PC-3 (cell line): ENCODE data around the gene COL21A1. TPM values are rescaled to one million over a fixed set of nuclear protein-coding genes. Genes with fewer than 3 reads are reported as not detected.

Experiments
- ATAC-seq: fragments of 200-7000 bp; cut with Tn5 transposase; 2 replicates; pipeline ENCODE4 v1.9.1; 2020; ENCODE audit warnings: mild to moderate bottlenecking, moderate library complexity
- BruUV-seq: library from RNA; stranded (reverse); fragments of 400-500 nt; replicated peaks from 2 replicates; lab custom pipeline; 2021; lab: Mats Ljungman, UMichigan
- CTCF ChIA-PET: fragments of 300-600 bp; sonication (Branson Sonifier 250); formaldehyde crosslinking; loops from one replicate; lab custom pipeline; 2022; ENCODE audit warnings: antibody characterized with exemption; lab: Charles Lee
- POLR2A ChIA-PET: fragments of 300-600 bp; sonication (Branson Sonifier 250); formaldehyde crosslinking; loops from one replicate; lab custom pipeline; 2022; ENCODE audit warnings: antibody characterized with exemption; ENCODE audit not compliant: unreplicated experiment; lab: Charles Lee
- DNase-seq: peaks from one replicate; pipeline ENCODE4 v3.0.0-alpha.2; 2015
- H2AFZ ChIP-seq: fragments of 300-600 bp; sonication (generic); 2 replicates; pipeline ENCODE4 v1.6.0; 2016; ENCODE audit warnings: antibody characterized with exemption, low read length
- H3F3A ChIP-seq: fragments of 300-600 bp; sonication (generic); one replicate; pipeline ENCODE4 v1.6.0; 2017; ENCODE audit warnings: antibody characterized with exemption, low read length, control low read depth, mild to moderate bottlenecking; ENCODE audit not compliant: unreplicated experiment
- H3K27ac ChIP-seq: fragments of 300-600 bp; sonication (generic); 2 replicates; pipeline ENCODE4 v1.5.1; 2016; ENCODE audit warnings: mild to moderate bottlenecking, low read length
- H3K27me3 ChIP-seq: fragments of 300-600 bp; sonication (generic); 2 replicates; pipeline ENCODE4 v1.6.1; 2016; ENCODE audit warnings: low read length, mixed read lengths
- H3K36me3 ChIP-seq: fragments of 300-600 bp; sonication (generic); 2 replicates; pipeline ENCODE4 v1.6.1; 2016; ENCODE audit warnings: low read depth, mixed run types, low read length, mixed read lengths
- H3K4me1 ChIP-seq: fragments of 300-600 bp; sonication (generic); 2 replicates; pipeline ENCODE4 v1.5.1; 2016; ENCODE audit warnings: low read length; ENCODE audit not compliant: insufficient read depth
- H3K4me2 ChIP-seq: fragments of 300-600 bp; sonication (generic); 2 replicates; pipeline ENCODE4 v1.6.0; 2016; ENCODE audit warnings: low read length
- H3K4me3 ChIP-seq: fragments of 300-600 bp; sonication (generic); 2 replicates; pipeline ENCODE4 v1.5.1; 2016; ENCODE audit warnings: mild to moderate bottlenecking, low read length, mixed read lengths
- H3K79me2 ChIP-seq: fragments of 300-600 bp; sonication (generic); 2 replicates; pipeline ENCODE4 v1.6.1; 2017; ENCODE audit warnings: low read length, mixed read lengths
- H3K9ac ChIP-seq: fragments of 300-600 bp; sonication (generic); 2 replicates; pipeline ENCODE4 v1.6.0; 2016; ENCODE audit warnings: mild to moderate bottlenecking, low read length
- H3K9me2 ChIP-seq: fragments of 300-600 bp; sonication (generic); replicated peaks from 2 replicates; pipeline ENCODE4 v1.6.1; 2016; ENCODE audit warnings: mixed run types, low read length, mixed read lengths
- H3K9me3 ChIP-seq: fragments of 300-600 bp; sonication (generic); 2 replicates; pipeline ENCODE4 v1.6.1; 2016; ENCODE audit warnings: low read length, mixed read lengths
- H4K20me1 ChIP-seq: fragments of 300-600 bp; sonication (generic); 2 replicates; pipeline ENCODE4 v1.6.1; 2016; ENCODE audit warnings: low read length, mixed read lengths
- CTCF ChIP-seq: fragments of 300-600 bp; sonication (generic); conservative IDR thresholded peaks from 2 replicates; pipeline ENCODE4 v1.5.1; 2017; ENCODE audit warnings: antibody characterized with exemption, low read depth, mild to moderate bottlenecking, low read length
- EZH2 ChIP-seq: fragments of 300-600 bp; sonication (generic); IDR thresholded peaks from one replicate; pipeline ENCODE4 v1.6.1; 2017; ENCODE audit warnings: antibody characterized with exemption, mild to moderate bottlenecking, low read length; ENCODE audit not compliant: unreplicated experiment
- EZH2phosphoT487 ChIP-seq: fragments of 300-600 bp; sonication (generic); IDR thresholded peaks from 2 replicates; pipeline ENCODE4 v1.6.1; 2018; ENCODE audit warnings: mild to moderate bottlenecking, antibody characterized with exemption, low read length, borderline replicate concordance
- intact Hi-C: fragments of 100-400 bp; cut with micrococcal nuclease; formaldehyde crosslinking; loops from 2 replicates; pipeline ENCODE4 v1.9.0; 2023
- total RNA-seq: library from RNA; depleted of rRNA; stranded (reverse); fragments of >200 nt; gene quantifications from 2 replicates; pipeline ENCODE4 v1.2.3, GENCODE V29; 2014

COL21A1 gene
- total RNA-seq, 1 experiment from 2014 or later = 1.0 TPM

GRCh38 chr6:56288347-56288746 is 41.0 kb upstream of the COL21A1 start:
- H3K9me3 ChIP-seq = no peaks in the 10 kb centered on the region
- H3F3A ChIP-seq = no peaks in the 10 kb centered on the region
- intact Hi-C loops = loop anchor here (5.0 kb wide), 1 partner anchor 186 kb away; no protein-coding TSS in a partner anchor
- ATAC-seq = peak; percentile 66
- ChIA-PET CTCF (no interaction called here), POLR2A (no interaction called here)
- H3K4me1 ChIP-seq = no peaks in the 10 kb centered on the region
- peak; percentile 9 for DNase-seq
- no peaks in the 10 kb centered on the region for H3K27me3 ChIP-seq
- no peak overlapping the region for H3K9ac ChIP-seq
- H3K4me3 ChIP-seq = no peak overlapping the region
- H4K20me1 ChIP-seq = no peaks in the 10 kb centered on the region
- H3K79me2 ChIP-seq = no peaks in the 10 kb centered on the region
- no peak overlapping the region for H3K27ac ChIP-seq
- no peaks in the 10 kb centered on the region for H3K36me3 ChIP-seq
- TF ChIP-seq EZH2phosphoT487 (no peak), CTCF (no peak), EZH2 (no peak)
- no peaks in the 10 kb centered on the region for H3K9me2 ChIP-seq
- no peak overlapping the region for H2AFZ ChIP-seq
- BruUV-seq = no TSS peak
- no peak overlapping the region for H3K4me2 ChIP-seq

GRCh38 chr6:56282391-56282790 is 35.0 kb upstream of the COL21A1 start:
- H4K20me1 ChIP-seq = no peaks in the 10 kb centered on the region
- no peak overlapping the region for H3K9ac ChIP-seq
- H3K79me2 ChIP-seq = no peaks in the 10 kb centered on the region
- H3F3A ChIP-seq = no peaks in the 10 kb centered on the region
- no peaks in the 10 kb centered on the region for H3K36me3 ChIP-seq
- TF ChIP-seq CTCF (no peak), EZH2phosphoT487 (no peak), EZH2 (no peak)
- ChIA-PET CTCF (no interaction called here), POLR2A (no interaction called here)
- no peak overlapping the region for H3K4me2 ChIP-seq
- no TSS peak for BruUV-seq
- no peaks in the 10 kb centered on the region for H3K27me3 ChIP-seq
- H3K4me1 ChIP-seq = peaks cover 17% of the 10 kb centered on the region
- ATAC-seq = no peak
- H3K9me2 ChIP-seq = no peaks in the 10 kb centered on the region
- no peak overlapping the region for H3K4me3 ChIP-seq
- DNase-seq = no peak
- H3K27ac ChIP-seq = no peak overlapping the region
- H3K9me3 ChIP-seq = no peaks in the 10 kb centered on the region
- intact Hi-C loops = no loop called here
- no peak overlapping the region for H2AFZ ChIP-seq

GRCh38 chr6:56280126-56280525 is 32.7 kb upstream of the COL21A1 start:
- ChIA-PET POLR2A (no interaction called here), CTCF (no interaction called here)
- H3F3A ChIP-seq = no peaks in the 10 kb centered on the region
- TF ChIP-seq EZH2 (no peak), EZH2phosphoT487 (no peak), CTCF (no peak)
- no peaks in the 10 kb centered on the region for H3K9me2 ChIP-seq
- no peak overlapping the region for H2AFZ ChIP-seq
- H3K27ac ChIP-seq = no peak overlapping the region
- no peaks in the 10 kb centered on the region for H3K79me2 ChIP-seq
- ATAC-seq = no peak; the same call in 1 of the 2 replicates
- H3K36me3 ChIP-seq = no peaks in the 10 kb centered on the region
- H3K4me2 ChIP-seq = peak overlapping the region; percentile 2; the same call in 1 of the 2 replicates
- no peak overlapping the region for H3K9ac ChIP-seq
- intact Hi-C loops = no loop called here
- peaks cover 17% of the 10 kb centered on the region for H3K4me1 ChIP-seq
- no peaks in the 10 kb centered on the region for H4K20me1 ChIP-seq
- no peaks in the 10 kb centered on the region for H3K9me3 ChIP-seq
- H3K4me3 ChIP-seq = no peak overlapping the region
- H3K27me3 ChIP-seq = no peaks in the 10 kb centered on the region
- DNase-seq = no peak
- BruUV-seq = no TSS peak
